ENCODE measurements around the gene HBA1.

DNA sequence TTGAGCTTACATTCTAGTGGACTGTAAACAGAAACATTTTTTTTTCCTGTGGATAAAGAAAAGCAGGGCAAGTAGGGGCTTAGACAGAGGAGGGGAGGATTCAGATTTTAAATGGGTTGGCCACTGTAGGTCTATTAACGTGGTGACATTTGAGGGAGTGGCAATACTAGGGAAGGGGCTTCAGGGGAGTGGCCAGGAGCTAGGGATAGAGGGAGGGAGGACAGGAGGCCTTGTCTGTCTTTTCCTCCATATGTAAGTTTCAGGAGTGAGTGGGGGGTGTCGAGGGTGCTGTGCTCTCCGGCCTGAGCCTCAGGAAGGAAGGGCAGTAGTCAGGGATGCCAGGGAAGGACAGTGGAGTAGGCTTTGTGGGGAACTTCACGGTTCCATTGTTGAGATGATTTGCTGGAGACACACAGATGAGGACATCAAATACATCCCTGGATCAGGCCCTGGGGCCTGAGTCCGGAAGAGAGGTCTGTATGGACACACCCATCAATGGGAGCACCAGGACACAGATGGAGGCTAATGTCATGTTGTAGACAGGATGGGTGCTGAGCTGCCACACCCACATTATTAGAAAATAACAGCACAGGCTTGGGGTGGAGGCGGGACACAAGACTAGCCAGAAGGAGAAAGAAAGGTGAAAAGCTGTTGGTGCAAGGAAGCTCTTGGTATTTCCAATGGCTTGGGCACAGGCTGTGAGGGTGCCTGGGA lies 17.2 kb upstream of the HBA1 start:
- TF ChIP-seq TEAD4 (IDR thresholded peaks at IDR 0.05) (no peak), EGR1 (IDR thresholded peaks at IDR 0.05) (no peak), FOXM1 (IDR thresholded peaks at IDR 0.05; ENCODE audit: borderline replicate concordance, low read depth) (no peak), TCF12 (IDR thresholded peaks at IDR 0.05; ENCODE audit: low read depth) (no peak), RAD21 (IDR thresholded peaks at IDR 0.05; ENCODE audit: low read depth) (no peak), TAF1 (IDR thresholded peaks at IDR 0.05; ENCODE audit: low read depth) (no peak), YY1 (IDR thresholded peaks at IDR 0.05; ENCODE audit: low read depth) (no peak), EP300 (IDR thresholded peaks at IDR 0.05; ENCODE audit: borderline replicate concordance) (no peak)
- TF ChIP-seq, protein P1, sequence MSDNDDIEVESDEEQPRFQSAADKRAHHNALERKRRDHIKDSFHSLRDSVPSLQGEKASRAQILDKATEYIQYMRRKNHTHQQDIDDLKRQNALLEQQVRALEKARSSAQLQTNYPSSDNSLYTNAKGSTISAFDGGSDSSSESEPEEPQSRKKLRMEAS (IDR thresholded peaks at IDR 0.05), result no peak
